HCT116 (cell line): Measurements from ENCODE around the gene KHDRBS2. TPM values are rescaled to one million over a fixed set of nuclear protein-coding genes. Genes with fewer than 3 reads are reported as not detected.

ENCODE experiments used
- ATAC-seq: fragments of 200-7000 bp; cut with Tn5 transposase; 2 replicates; pipeline ENCODE4 v1.9.1; 2020; ENCODE audit warnings: mild to moderate bottlenecking, moderate library complexity
- BruUV-seq: library from RNA; stranded (reverse); fragments of 400-500 nt; replicated peaks from 2 replicates; lab custom pipeline; 2021; lab: Mats Ljungman, UMichigan
- CTCF ChIA-PET: fragments of 300-600 bp; sonication (Branson Sonifier 250); formaldehyde crosslinking; loops from one replicate; lab custom pipeline; 2021; ENCODE audit warnings: antibody characterized with exemption; lab: Charles Lee
- POLR2A ChIA-PET: fragments of 300-600, 350-600 bp; sonication (Branson Sonifier 250); formaldehyde crosslinking; loops from one replicate; lab custom pipeline; 2021; ENCODE audit warnings: antibody characterized with exemption; lab: Charles Lee
- RAD21 ChIA-PET, 2 experiments: fragments of 300-600 bp; sonication (Branson Sonifier 250); formaldehyde crosslinking; loops; one replicate each; lab custom pipeline; 2023; ENCODE audit warnings: low total read pairs in 2 of 2; ENCODE audit not compliant: uncharacterized antibody in 2 of 2, unreplicated experiment in 2 of 2, low non-redundant PET in 1 of 2; lab: Charles Lee
- DNase-seq: peaks from one replicate; pipeline ENCODE4 v3.0.0-alpha.2; 2010; ENCODE audit warnings: low read depth, low spot score
- H2AFZ ChIP-seq: fragments of 200-600 bp; shearing (Covaris generic), sonication (generic); 2 replicates; pipeline ENCODE4 v1.6.1; 2017; ENCODE audit warnings: low read depth, mixed run types, mixed read lengths, antibody characterized with exemption, low read length; ENCODE audit not compliant: poor library complexity, severe bottlenecking
- H3K27ac ChIP-seq: 2 replicates; pipeline ENCODE4 v1.5.1; 2012; ENCODE audit warnings: low read depth, low read length
- H3K27me3 ChIP-seq: fragments of 200-600 bp; sonication (generic); 2 replicates; pipeline ENCODE4 v1.6.1; 2016; ENCODE audit warnings: mixed run types, low read length, mixed read lengths; ENCODE audit not compliant: insufficient read depth
- H3K36me3 ChIP-seq, 2 experiments: fragments of 200-500 bp in 1 of 2; fragments of 200-600 bp in 1 of 2; sonication (Bioruptor generic) in 1 of 2; sonication (generic) in 1 of 2; 2 replicates each; pipeline versions ENCODE4 v1.5.1 to v1.6.1; 2014 to 2016; ENCODE audit warnings: low read length in 2 of 2, inconsistent platforms in 1 of 2, mixed read lengths in 1 of 2, mixed run types in 1 of 2; ENCODE audit not compliant: insufficient read depth in 2 of 2, control insufficient read depth in 1 of 2
- H3K4me1 ChIP-seq, 2 experiments: fragments of 200-600 bp in 1 of 2; sonication (generic) in 1 of 2; 2 replicates each; pipeline versions ENCODE4 v1.5.1 to v1.6.1; 2012 to 2017; ENCODE audit warnings: low read length in 2 of 2, inconsistent platforms in 1 of 2, mild to moderate bottlenecking in 1 of 2, mixed read lengths in 1 of 2, mixed run types in 1 of 2, moderate library complexity in 1 of 2; ENCODE audit not compliant: insufficient read depth in 2 of 2, control insufficient read depth in 1 of 2
- H3K4me2 ChIP-seq: fragments of 200-600 bp; sonication (generic); 2 replicates; pipeline ENCODE4 v1.6.1; 2017; ENCODE audit warnings: mixed run types, low read length, mixed read lengths
- H3K4me3 ChIP-seq, 2 experiments: fragments of 200-600 bp in 1 of 2; sonication (generic) in 1 of 2; replicated peaks in 1 of 2; 2 replicates each; pipeline ENCODE4 v1.5.1; 2011 to 2016; ENCODE audit warnings: low read length in 2 of 2, control low read depth in 1 of 2, low read depth in 1 of 2, mild to moderate bottlenecking in 1 of 2, mixed read lengths in 1 of 2, mixed run types in 1 of 2
- H3K79me2 ChIP-seq: fragments of 200-600 bp; sonication (generic); 2 replicates; pipeline ENCODE4 v1.6.1; 2017; ENCODE audit warnings: mild to moderate bottlenecking, mixed run types, low read length, moderate library complexity, mixed read lengths; ENCODE audit not compliant: insufficient read depth
- H3K9ac ChIP-seq: fragments of 200-600 bp; sonication (generic); 2 replicates; pipeline ENCODE4 v1.6.1; 2016; ENCODE audit warnings: low read length, mixed read lengths
- H3K9me2 ChIP-seq: fragments of 200-600 bp; sonication (generic), shearing (Covaris generic); 2 replicates; pipeline ENCODE4 v1.6.1; 2017; ENCODE audit warnings: mixed run types, mild to moderate bottlenecking, moderate library complexity; ENCODE audit not compliant: insufficient read depth
- H3K9me3 ChIP-seq, 2 experiments: fragments of 200-500 bp in 1 of 2; fragments of 200-600 bp in 1 of 2; sonication (Bioruptor generic) in 1 of 2; sonication (generic) in 1 of 2; 2 replicates each; pipeline ENCODE4 v1.6.1; 2014 to 2017; ENCODE audit warnings: low read length in 2 of 2, mixed read lengths in 2 of 2, inconsistent platforms in 1 of 2, low read depth in 1 of 2, mild to moderate bottlenecking in 1 of 2, mixed run types in 1 of 2, moderate library complexity in 1 of 2; ENCODE audit not compliant: control insufficient read depth in 1 of 2, insufficient read depth in 1 of 2
- H4K20me1 ChIP-seq: fragments of 200-600 bp; sonication (generic), shearing (Covaris generic); 2 replicates; pipeline ENCODE4 v1.6.1; 2017; ENCODE audit warnings: mixed run types, mild to moderate bottlenecking, moderate library complexity; ENCODE audit not compliant: insufficient read depth
- CBX3 ChIP-seq: IDR thresholded peaks from 2 replicates; pipeline ENCODE4 v1.6.1; 2012; ENCODE audit warnings: low read depth
- ELF1 ChIP-seq: IDR thresholded peaks from 2 replicates; pipeline ENCODE4 v1.6.1; 2012; ENCODE audit warnings: low read depth, borderline replicate concordance
- EZH2 ChIP-seq: fragments of 200-600 bp; sonication (generic); IDR thresholded peaks from 2 replicates; pipeline ENCODE4 v1.6.1; 2017; ENCODE audit warnings: antibody characterized with exemption, mixed run types
- EZH2phosphoT487 ChIP-seq: fragments of 200-600 bp; IDR thresholded peaks from 2 replicates; pipeline ENCODE4 v1.6.1; 2018; ENCODE audit warnings: antibody characterized with exemption, borderline replicate concordance
- JUND ChIP-seq: IDR thresholded peaks from 2 replicates; pipeline ENCODE4 v1.6.1; 2012
- MAX ChIP-seq: IDR thresholded peaks from 2 replicates; pipeline ENCODE4 v1.6.1; 2012
- POLR2AphosphoS5 ChIP-seq: IDR thresholded peaks from 2 replicates; pipeline ENCODE4 v1.6.1; 2011; ENCODE audit warnings: mild to moderate bottlenecking, low read depth, low read length, moderate library complexity
- RAD21 ChIP-seq: IDR thresholded peaks from 2 replicates; pipeline ENCODE4 v1.6.1; 2012; ENCODE audit warnings: low read depth, mild to moderate bottlenecking
- REST ChIP-seq: IDR thresholded peaks from 2 replicates; pipeline ENCODE4 v1.6.1; 2012; ENCODE audit warnings: low read depth
- SIN3A ChIP-seq: IDR thresholded peaks from 2 replicates; pipeline ENCODE4 v1.6.1; 2012; ENCODE audit warnings: low read depth
- SRF ChIP-seq: IDR thresholded peaks from 2 replicates; pipeline ENCODE4 v1.6.1; 2012; ENCODE audit warnings: low read depth
- TCF7L2 ChIP-seq: IDR thresholded peaks from 2 replicates; pipeline ENCODE4 v1.7.0; 2011; ENCODE audit warnings: borderline replicate concordance, inconsistent platforms; ENCODE audit not compliant: insufficient read depth, insufficient read length; ENCODE audit errors: extremely low read depth
- YY1 ChIP-seq: IDR thresholded peaks from 2 replicates; pipeline ENCODE4 v1.6.1; 2011; ENCODE audit warnings: low read length, low read depth, moderate library complexity, mild to moderate bottlenecking; ENCODE audit not compliant: insufficient replicate concordance; ENCODE audit errors: extremely low read depth
- intact Hi-C: fragments of 100-400 bp; cut with micrococcal nuclease; formaldehyde crosslinking; loops from 2 replicates; pipeline ENCODE4 v1.10.0; 2022
- total RNA-seq: library from RNA; stranded (reverse); gene quantifications from one replicate; pipeline ENCODE4 v1.2.1, GENCODE V29; 2021; ENCODE audit not compliant: unreplicated experiment
- TF ChIP-seq, protein P1 (sequence below), 3 experiments: fragments of 200-600 bp in 1 of 3; sonication (generic) in 1 of 3; IDR thresholded peaks in 2 of 3; conservative IDR thresholded peaks in 1 of 3; 2 replicates each; pipeline ENCODE4 v1.5.1; 2012 to 2017; ENCODE audit warnings: low read depth in 2 of 3, low read length in 2 of 3, antibody characterized with exemption in 1 of 3, borderline replicate concordance in 1 of 3, control low read depth in 1 of 3, mild to moderate bottlenecking in 1 of 3, mixed read lengths in 1 of 3, mixed run types in 1 of 3, moderate library complexity in 1 of 3; ENCODE audit not compliant: insufficient read depth in 1 of 3
- TF ChIP-seq, protein P2 (sequence below): IDR thresholded peaks from 2 replicates; pipeline ENCODE4 v1.6.1; 2012

The KHDRBS2 gene
- total RNA-seq, 1 experiment from 2014 or later = not detected

DNA sequence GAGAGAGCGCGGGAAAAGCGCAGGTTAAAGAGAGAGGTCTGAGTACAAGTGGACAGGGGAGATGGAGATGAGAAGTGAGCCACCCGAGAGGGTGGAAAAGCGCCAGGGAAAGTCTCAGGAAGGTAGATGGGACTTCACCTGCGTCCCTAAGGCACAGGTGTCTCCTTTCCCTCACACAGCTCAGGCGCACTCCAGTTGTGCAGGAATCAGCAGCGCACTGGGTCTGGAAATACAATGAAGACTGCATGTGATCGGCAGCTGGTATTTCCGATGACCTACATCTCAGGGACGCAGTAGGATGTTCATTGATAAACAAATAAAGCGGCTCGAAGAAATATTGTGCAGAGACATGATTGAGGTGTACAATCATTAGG lies 432 bp upstream of the KHDRBS2 start:
- ChIA-PET CTCF (no interaction called here), POLR2A (no interaction called here), RAD21 (no interaction called here)
- BruUV-seq = no TSS peak
- DNase-seq (no peak), ATAC-seq (no peak)
- no peak overlapping the region for H3K4me2 ChIP-seq
- intact Hi-C loops = no loop called here
- H3K36me3 ChIP-seq = no peaks in the 10 kb centered on the region
- H3K4me1 ChIP-seq = no peaks in the 10 kb centered on the region
- H3K27me3 ChIP-seq = no peaks in the 10 kb centered on the region
- no peak overlapping the region for H2AFZ ChIP-seq
- H4K20me1 ChIP-seq = no peaks in the 10 kb centered on the region
- H3K9ac ChIP-seq = no peak overlapping the region
- H3K4me3 ChIP-seq = no peak overlapping the region
- no peaks in the 10 kb centered on the region for H3K9me2 ChIP-seq
- TF ChIP-seq REST (no peak), MAX (no peak), TCF7L2 (no peak), SRF (no peak), POLR2AphosphoS5 (no peak), EZH2 (no peak), YY1 (no peak), ELF1 (no peak), RAD21 (no peak), JUND (no peak), SIN3A (no peak), CBX3 (no peak), EZH2phosphoT487 (no peak)
- TF ChIP-seq, protein P1, sequence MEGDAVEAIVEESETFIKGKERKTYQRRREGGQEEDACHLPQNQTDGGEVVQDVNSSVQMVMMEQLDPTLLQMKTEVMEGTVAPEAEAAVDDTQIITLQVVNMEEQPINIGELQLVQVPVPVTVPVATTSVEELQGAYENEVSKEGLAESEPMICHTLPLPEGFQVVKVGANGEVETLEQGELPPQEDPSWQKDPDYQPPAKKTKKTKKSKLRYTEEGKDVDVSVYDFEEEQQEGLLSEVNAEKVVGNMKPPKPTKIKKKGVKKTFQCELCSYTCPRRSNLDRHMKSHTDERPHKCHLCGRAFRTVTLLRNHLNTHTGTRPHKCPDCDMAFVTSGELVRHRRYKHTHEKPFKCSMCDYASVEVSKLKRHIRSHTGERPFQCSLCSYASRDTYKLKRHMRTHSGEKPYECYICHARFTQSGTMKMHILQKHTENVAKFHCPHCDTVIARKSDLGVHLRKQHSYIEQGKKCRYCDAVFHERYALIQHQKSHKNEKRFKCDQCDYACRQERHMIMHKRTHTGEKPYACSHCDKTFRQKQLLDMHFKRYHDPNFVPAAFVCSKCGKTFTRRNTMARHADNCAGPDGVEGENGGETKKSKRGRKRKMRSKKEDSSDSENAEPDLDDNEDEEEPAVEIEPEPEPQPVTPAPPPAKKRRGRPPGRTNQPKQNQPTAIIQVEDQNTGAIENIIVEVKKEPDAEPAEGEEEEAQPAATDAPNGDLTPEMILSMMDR (IDR thresholded peaks at IDR 0.05 in 2 of 3, conservative IDR thresholded peaks at IDR 0.05 in 1 of 3; ENCODE audit: borderline replicate concordance in 1 of 3, insufficient read depth in 1 of 3, low read depth in 2 of 3, low read length in 2 of 3) = no peak
- TF ChIP-seq, protein P2, sequence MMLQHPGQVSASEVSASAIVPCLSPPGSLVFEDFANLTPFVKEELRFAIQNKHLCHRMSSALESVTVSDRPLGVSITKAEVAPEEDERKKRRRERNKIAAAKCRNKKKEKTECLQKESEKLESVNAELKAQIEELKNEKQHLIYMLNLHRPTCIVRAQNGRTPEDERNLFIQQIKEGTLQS = no peak
- no peak overlapping the region for H3K27ac ChIP-seq
- peaks cover 0 to 11% of the 10 kb centered on the region in 2 experiments; a peak in 2 of 4 replicates for H3K9me3 ChIP-seq
- H3K79me2 ChIP-seq = no peaks in the 10 kb centered on the region
